ENCODE results near the gene ZNF268.
"Not testable (repeated sequence)": the region's sequence is repeated elsewhere in the genome, so short reads cannot be mapped to it uniquely, and the experiment has no call there.

The ZNF268 gene

DNA sequence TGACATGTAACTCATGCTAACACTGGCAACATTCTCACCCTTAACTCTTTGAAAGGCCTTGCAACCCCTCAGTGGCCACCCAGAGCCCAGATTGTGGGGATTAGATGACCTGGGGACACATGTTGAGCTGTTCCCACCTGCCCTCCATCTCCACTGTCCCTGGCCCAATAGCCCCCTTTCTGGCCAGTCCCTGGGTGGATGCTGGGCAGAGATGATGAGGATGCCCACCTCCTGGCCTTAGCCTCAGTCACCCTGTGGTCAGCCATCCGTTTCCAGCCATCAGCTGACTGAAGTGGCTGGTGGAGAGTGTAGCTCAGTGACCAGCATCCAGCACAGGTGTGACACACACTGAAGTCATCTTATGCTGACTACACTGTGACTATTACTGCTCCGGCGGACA is 49.7 kb downstream of the ZNF268 start:
- DNase-seq = no peak

DNA sequence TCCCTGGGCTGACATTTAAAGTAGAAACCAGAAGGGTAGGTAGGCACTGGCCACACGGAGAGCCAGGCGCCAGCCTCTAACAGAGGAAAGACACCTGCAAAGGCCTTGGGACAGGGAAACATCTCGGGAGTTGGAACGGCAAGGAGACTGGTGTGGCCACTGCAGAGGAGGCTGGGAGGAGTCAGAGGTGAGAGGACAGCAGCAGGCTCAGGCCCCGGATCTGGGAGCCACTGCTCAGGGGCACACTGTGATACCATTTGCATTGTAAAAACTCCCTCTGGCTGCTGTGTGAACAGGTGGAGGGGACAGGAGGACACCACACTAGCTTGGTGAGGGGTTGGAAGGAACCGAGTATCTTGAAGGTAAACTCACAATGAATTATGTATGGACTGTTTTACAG is 51.7 kb downstream of the ZNF268 start:
- no peak for DNase-seq

DNA sequence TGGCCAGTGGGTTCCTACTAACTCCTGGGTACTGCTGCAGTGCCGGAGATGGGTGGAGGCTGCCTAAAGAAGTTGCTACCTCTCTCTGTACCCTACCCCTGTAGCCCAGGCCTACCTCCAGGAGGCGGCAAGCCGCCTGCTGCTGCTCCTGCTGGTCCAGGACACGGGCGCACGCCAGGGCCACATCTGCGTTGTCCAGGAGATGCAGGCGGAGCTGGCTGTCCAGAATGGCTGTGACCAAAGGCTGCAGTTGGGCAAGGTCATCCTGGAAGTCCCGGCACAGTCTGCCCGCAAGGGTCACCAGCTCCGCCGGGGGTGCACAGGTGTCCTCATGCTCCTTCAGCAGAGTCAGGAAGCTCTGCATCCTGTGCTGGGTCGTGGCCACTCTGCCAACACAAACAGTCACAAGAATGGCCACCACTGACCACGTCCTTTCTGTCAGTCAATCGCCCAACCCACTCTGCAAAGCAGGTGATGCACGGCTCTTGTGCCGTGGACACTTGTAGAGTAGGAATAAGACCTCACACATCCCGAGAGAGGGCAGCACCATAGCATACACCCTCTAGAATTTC is 52.8 kb downstream of the ZNF268 start:
- DNase-seq = no peak

DNA sequence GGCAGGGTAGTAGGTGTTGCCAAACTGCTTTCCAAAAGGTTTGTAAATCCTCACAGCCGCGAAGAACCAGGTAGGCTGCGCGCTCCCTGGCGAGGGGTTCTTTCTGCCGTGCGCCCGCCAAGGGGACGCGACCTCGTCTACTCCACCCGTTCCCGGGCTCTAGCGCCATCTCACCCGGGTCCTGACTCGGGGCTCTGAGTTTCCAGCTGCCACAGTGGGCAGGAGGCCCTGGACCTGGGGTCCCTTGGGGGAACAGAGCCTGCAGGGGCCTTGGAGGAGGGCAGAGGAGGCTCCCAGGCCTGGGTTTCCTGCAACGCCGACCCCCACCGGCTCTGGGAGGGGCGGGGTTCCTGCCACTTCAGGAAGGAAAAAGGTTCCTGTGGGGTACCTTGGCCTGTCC is 53.7 kb downstream of the ZNF268 start:
- no peak for DNase-seq

DNA sequence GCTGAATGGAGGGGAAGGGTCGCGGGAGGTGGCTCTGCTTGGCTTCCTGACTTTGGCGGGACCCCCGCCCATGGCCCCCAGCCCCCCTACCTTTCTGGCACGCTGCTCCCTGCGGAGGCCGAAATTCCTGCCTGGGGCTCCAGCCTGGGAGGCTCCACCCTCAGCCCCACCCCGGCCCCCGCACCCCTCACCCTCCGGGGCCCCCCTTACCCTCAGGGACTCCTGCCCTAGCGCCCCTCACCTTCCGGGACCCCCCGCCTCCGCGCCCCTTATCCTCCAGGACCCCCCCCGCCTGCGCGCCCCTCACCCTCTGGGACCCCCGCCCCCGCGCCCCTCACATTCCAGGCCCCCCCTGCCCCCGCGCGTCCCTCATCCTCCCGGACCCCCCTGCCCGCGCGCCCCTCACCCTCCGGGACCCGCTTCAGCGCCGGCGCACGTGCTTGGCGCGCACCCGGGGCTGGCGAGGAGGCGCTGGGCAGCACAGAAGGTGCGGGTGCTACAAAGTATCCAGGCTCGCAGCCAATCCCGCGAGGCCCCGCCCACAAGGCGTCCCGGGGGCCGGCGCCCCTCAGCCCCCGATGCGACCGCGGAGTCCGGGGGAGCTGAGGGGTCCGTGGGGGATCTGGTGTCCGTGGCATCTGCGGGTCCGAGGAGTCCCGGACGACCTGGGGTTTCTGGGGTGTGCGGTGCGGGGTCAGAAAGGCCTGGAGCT is 54.3 kb downstream of the ZNF268 start, which contains the start of gene ANHX:
Gene ANHX (minus strand): TSS at position 477 of the 712 bp plus-strand sequence. CDS start 1,521 bp downstream, outside the sequence.
- DNase-seq = no peak

DNA sequence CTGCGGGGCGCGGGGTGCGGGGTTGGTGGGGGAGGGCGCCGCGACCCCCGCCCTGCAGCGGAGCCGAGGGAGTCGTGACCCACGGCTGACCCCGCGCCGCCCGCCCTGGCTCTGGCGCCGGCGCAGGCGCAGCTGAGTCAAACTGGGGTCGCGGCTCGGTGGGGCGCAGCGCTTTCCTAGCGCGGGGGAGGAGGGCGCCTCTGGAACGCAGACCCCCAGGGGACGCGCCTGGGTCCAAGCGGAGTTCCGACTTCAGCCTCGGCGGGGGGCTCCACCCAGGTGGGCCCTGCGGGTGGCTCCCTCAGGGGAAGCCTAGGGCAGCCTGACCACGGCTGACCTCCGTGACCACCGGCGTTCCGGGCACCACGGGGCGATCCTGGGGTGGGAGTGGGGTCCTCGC is 54.8 kb downstream of the ZNF268 start:
- no peak for DNase-seq

DNA sequence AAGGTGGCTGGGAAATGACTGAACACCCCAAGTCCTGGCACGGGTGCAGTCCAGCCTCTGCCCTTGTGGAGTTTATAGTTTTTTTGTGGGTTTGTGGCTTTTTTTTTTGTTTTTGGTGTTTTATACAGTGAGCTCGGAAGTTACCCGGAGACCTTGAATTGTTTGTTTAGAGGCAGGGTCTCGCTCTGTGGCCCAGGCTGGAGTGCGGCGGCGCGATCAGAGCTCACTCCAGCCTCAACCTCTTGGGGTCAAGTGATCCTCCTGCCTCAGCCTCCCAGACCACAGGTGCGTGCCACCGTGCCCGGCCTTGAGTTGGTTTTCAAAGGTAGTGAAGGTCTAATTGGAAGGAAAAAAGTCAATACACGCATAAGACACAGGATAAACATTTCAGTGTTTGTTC is 55.3 kb downstream of the ZNF268 start:
- DNase-seq = no peak

DNA sequence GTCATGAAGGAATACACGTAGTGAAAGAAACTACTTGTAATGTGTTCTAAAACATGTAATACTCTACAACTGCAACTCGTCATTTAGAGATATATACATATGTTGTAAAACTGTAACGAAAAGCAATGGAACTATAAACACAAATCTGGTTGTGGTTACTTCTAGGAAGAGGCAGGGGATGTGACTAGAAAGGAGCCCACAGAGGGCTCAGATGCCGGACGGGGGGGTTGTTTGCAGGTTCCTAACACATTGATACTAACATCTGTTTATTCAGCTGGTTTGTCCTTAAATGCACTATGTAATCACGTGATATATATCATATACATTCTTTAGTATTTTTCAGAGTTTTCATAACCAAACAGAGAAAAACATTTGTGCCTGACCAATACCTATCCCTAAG is 70.4 kb downstream of the ZNF268 start:
- DNase-seq = no peak

DNA sequence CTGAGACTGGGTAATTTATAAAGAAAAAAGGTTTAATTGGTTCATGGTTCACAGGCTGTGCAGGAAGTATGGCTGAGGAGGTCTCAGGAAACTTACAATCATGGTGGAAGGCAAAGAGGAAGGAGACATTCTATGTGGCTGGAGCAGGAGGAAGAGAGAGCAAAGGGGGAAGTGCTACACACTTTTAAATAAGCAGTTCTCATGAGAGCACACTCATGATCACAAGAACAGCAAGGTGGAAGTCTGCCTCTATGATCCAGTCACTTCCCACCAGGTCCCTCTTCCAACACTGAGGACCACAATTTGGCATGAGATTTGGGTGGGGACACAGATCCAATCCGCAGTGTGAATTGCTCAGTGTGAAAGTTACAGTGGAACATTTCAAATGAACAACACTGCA is 74.5 kb downstream of the ZNF268 start:
- DNase-seq = not testable (repeated sequence)

DNA sequence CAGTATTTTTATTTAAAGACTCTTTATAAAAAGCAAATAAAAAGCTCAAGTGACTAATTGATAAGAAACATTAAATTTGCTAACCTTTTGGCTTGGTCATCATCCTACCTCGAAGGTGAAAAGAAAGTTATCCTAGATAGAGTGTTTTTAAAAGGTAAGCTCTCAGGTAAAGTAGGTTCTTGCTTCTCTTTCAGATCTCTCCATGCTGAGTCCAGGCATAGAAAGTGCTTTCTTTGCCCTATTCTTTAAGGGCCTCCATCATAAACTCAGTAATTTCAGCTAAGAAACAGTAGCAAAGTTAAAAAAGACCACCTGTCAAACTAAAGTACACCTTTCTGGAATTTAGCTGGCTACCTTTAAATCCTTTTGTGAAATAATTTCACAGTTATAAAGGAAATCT is 75.0 kb downstream of the ZNF268 start:
- DNase-seq = no peak

DNA sequence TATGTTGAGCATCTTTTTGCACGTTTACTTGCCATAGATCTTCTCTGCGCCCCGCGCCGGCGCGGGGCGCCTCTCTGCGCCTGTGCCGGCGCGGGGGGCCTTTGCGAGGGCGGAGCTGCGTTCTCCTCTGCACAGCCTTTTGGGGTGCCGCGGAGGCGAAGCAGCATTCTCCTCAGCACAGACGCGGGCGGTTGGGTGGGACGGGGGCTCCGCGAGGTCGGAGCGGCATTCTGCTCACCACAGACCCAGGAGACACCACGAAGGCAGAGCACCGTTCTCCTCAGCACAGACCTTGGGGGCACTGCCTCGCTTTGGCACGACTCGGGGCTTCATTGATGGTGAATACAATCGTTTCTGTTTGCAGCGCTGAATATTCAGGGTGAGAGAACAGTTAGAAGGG is 82.9 kb downstream of the ZNF268 start:
- DNase-seq = no peak

All from CD4-positive, alpha-beta T cell treated with Interleukin-21 for 1 hour (primary cell).